SU-DHL-6 (cell line): ENCODE data around the gene SLC16A3.
"Not testable (repeated sequence)": the region's sequence is repeated elsewhere in the genome, so short reads cannot be mapped to it uniquely, and the experiment has no call there.

Source experiments
- CTCF ChIP-seq: fragments of 200-600 bp; sonication (generic); IDR thresholded peaks from one replicate; pipeline ENCODE4 v1.5.1; 2017; ENCODE audit warnings: antibody characterized with exemption, mild to moderate bottlenecking, low read length, moderate library complexity; ENCODE audit not compliant: insufficient read depth, poor library complexity, severe bottlenecking
- EZH2phosphoT487 ChIP-seq: fragments of 200-600 bp; sonication (generic), shearing (Covaris generic); conservative IDR thresholded peaks from 2 replicates; pipeline ENCODE4 v1.6.1; 2018; ENCODE audit warnings: mild to moderate bottlenecking, antibody characterized with exemption, low read length, moderate library complexity, mixed read lengths

- not testable (repeated sequence) for TF ChIP-seq CTCF, EZH2phosphoT487
Observed at GRCh38 chr17:82254746-82255145, 25.9 kb downstream of the SLC16A3 start.
